CD14-positive monocyte (primary cell): Measurements from ENCODE around the gene SLC35D1. TPM values are rescaled to one million over a fixed set of nuclear protein-coding genes. Genes with fewer than 3 reads are reported as not detected.
"Not testable (repeated sequence)": the region's sequence is repeated elsewhere in the genome, so short reads cannot be mapped to it uniquely, and the experiment has no call there.

ENCODE experiments used
- DNase-seq, 3 donors: peaks; one replicate each; pipeline ENCODE4 v3.0.0-alpha.2; 2011 to 2022
- H2AFZ ChIP-seq: 2 replicates; pipeline ENCODE4 v1.6.0; 2012; ENCODE audit warnings: mild to moderate bottlenecking, low read depth, low read length, inconsistent platforms; ENCODE audit not compliant: insufficient read depth, poor library complexity, severe bottlenecking
- H3K27ac ChIP-seq, 2 donors: 1 replicate in 1 of 2; 2 replicates in 1 of 2; pipeline ENCODE4 v1.5.1; 2012 to 2013; ENCODE audit warnings: low read length in 2 of 2, control low read depth in 1 of 2, inconsistent platforms in 1 of 2, low read depth in 1 of 2, mild to moderate bottlenecking in 1 of 2
- H3K27me3 ChIP-seq, 2 donors: one replicate each; pipeline versions ENCODE4 v1.6.0 to v1.6.1; 2011 to 2013; ENCODE audit warnings: low read length in 2 of 2; ENCODE audit not compliant: control insufficient read depth in 2 of 2, insufficient read depth in 2 of 2
- H3K36me3 ChIP-seq, 2 donors: replicated peaks in 1 of 2; 1 replicate in 1 of 2; 2 replicates in 1 of 2; pipeline versions ENCODE4 v1.5.1 to v1.6.1; 2012 to 2013; ENCODE audit warnings: low read length in 2 of 2, control low read depth in 1 of 2, inconsistent platforms in 1 of 2, mild to moderate bottlenecking in 1 of 2; ENCODE audit not compliant: insufficient read depth in 2 of 2, control insufficient read depth in 1 of 2
- H3K4me1 ChIP-seq, 2 donors: 1 replicate in 1 of 2; 2 replicates in 1 of 2; pipeline versions ENCODE4 v1.5.1 to v1.6.1; 2012 to 2013; ENCODE audit warnings: low read length in 2 of 2, control low read depth in 1 of 2, inconsistent platforms in 1 of 2, mild to moderate bottlenecking in 1 of 2, moderate library complexity in 1 of 2; ENCODE audit not compliant: insufficient read depth in 2 of 2, control insufficient read depth in 1 of 2
- H3K4me2 ChIP-seq: replicated peaks from 2 replicates; pipeline ENCODE3; 2012; ENCODE audit warnings: low read length, moderate library complexity, mild to moderate bottlenecking; ENCODE audit not compliant: poor library complexity, severe bottlenecking; ENCODE audit errors: extremely low read depth
- H3K4me3 ChIP-seq, 3 experiments: fragments of 200-600 bp in 1 of 3; sonication (generic) in 1 of 3; replicated peaks in 1 of 3; 1 replicate in 2 of 3; 2 replicates in 1 of 3; pipeline ENCODE4 v1.5.1; 2011 to 2013; ENCODE audit warnings: low read length in 3 of 3, mild to moderate bottlenecking in 3 of 3, control low read depth in 2 of 3, low read depth in 2 of 3, inconsistent platforms in 1 of 3, moderate library complexity in 1 of 3
- H3K79me2 ChIP-seq: 2 replicates; pipeline ENCODE4 v1.6.0; 2012; ENCODE audit warnings: mild to moderate bottlenecking, control low read depth, inconsistent platforms, low read length, moderate library complexity; ENCODE audit not compliant: insufficient read depth
- H3K9ac ChIP-seq: 2 replicates; pipeline ENCODE4 v1.6.0; 2017; ENCODE audit warnings: low read length, mild to moderate bottlenecking; ENCODE audit not compliant: insufficient read depth, poor library complexity, severe bottlenecking
- H3K9me3 ChIP-seq, 2 donors: replicated peaks in 1 of 2; 1 replicate in 1 of 2; 2 replicates in 1 of 2; pipeline versions ENCODE4 v1.5.1 to v1.6.1; 2012 to 2013; ENCODE audit warnings: low read length in 2 of 2, control low read depth in 1 of 2; ENCODE audit not compliant: control insufficient read depth in 1 of 2, insufficient read depth in 1 of 2
- H4K20me1 ChIP-seq: 2 replicates; pipeline ENCODE4 v1.6.0; 2012; ENCODE audit warnings: mild to moderate bottlenecking, low read length, control low read depth, moderate library complexity; ENCODE audit not compliant: insufficient read depth
- H3K27ac Mint-ChIP-seq, 7 donors: one replicate each; pipeline ENCODE4 v1.8.0; 2020; ENCODE audit warnings: mild to moderate bottlenecking in 7 of 7, mixed read lengths in 7 of 7, moderate library complexity in 6 of 7, inconsistent platforms in 2 of 7
- H3K27me3 Mint-ChIP-seq, 3 donors: one replicate each; pipeline ENCODE4 v1.8.0; 2021 to 2022; ENCODE audit warnings: low read depth in 3 of 3, mild to moderate bottlenecking in 3 of 3, mixed read lengths in 3 of 3, moderate library complexity in 3 of 3, inconsistent platforms in 1 of 3
- H3K36me3 Mint-ChIP-seq, 2 donors: one replicate each; pipeline ENCODE4 v1.8.0; 2020; ENCODE audit warnings: mixed read lengths in 2 of 2, inconsistent platforms in 1 of 2, mild to moderate bottlenecking in 1 of 2
- H3K4me1 Mint-ChIP-seq: one replicate; pipeline ENCODE4 v1.8.0; 2020; ENCODE audit warnings: mild to moderate bottlenecking, mixed read lengths
- H3K4me3 Mint-ChIP-seq, 2 donors: one replicate each; pipeline ENCODE4 v1.8.0; 2020; ENCODE audit warnings: mild to moderate bottlenecking in 2 of 2, mixed read lengths in 2 of 2, moderate library complexity in 1 of 2
- H3K9me3 Mint-ChIP-seq, 7 donors: one replicate each; pipeline ENCODE4 v1.8.0; 2020 to 2022; ENCODE audit warnings: mixed read lengths in 7 of 7, mild to moderate bottlenecking in 6 of 7, moderate library complexity in 6 of 7, inconsistent platforms in 2 of 7
- WGBS: methylation state at CpG from one replicate; pipeline ENCODE4 v1.1.5; 2013; ENCODE audit warnings: missing lambda C conversion rate; ENCODE audit not compliant: insufficient coverage; 5-methylcytosine and 5-hydroxymethylcytosine counted together
- intact Hi-C, 2 donors: fragments of 100-400 bp; cut with micrococcal nuclease; formaldehyde crosslinking; loops; one replicate each; pipeline versions ENCODE4 v1.15.0 to v1.15.1; 2023
- polyA plus RNA-seq, 3 donors: library from polyadenylated mRNA; depleted of rRNA in 1 of 3; unstranded in 2 of 3; stranded (reverse) in 1 of 3; fragments of 300-500 nt in 2 of 3; fragments of >200 nt in 1 of 3; fragmentation: Illumina TruSeq in 2 of 3; gene quantifications; 1 replicate in 2 of 3; 2 replicates in 1 of 3; pipeline ENCODE4 v1.2.3, GENCODE V29; 2012 to 2021
- TF ChIP-seq, protein P1 (sequence below): fragments of 200-600 bp; IDR thresholded peaks from one replicate; pipeline ENCODE4 v1.8.0; 2022; ENCODE audit warnings: antibody characterized with exemption, mild to moderate bottlenecking

Gene SLC35D1
- polyA plus RNA-seq, 3 donors, result 2.2 to 3.3 (median 2.7) TPM

DNA sequence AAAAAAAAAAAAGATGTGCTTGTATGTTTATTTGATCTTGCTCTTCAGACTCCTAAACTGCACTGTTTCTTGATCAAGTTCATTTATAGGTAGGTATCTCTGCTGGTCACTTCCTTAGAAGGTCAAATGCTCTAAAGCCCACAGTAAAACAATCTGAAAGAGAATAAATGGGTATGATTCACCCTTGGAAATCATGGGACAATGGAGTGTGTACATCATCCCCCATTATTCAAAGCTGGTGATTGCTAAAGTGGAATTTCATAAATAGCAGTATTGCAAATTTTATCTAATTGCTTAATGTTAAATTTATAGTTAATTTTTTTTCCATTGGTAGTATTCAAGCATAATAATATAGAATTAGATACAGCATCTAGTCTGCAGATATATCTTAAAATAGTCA lies 75.7 kb downstream of the SLC35D1 start:
- peaks cover 46 to 78% of the 10 kb centered on the region in 2 donors for H3K36me3 Mint-ChIP-seq
- Histone ChIP-seq H4K20me1 (peaks cover 28% of the 10 kb centered on the region), H3K27ac (no peak overlapping the region), H3K9ac (no peak overlapping the region), H3K4me2 (no peak overlapping the region), H3K27me3 (no peaks in the 10 kb centered on the region), H3K36me3 (peaks cover 87 to 99% of the 10 kb centered on the region in 2 donors), H3K4me1 (peaks cover 0 to 4% of the 10 kb centered on the region in 2 donors), H2AFZ (no peak overlapping the region), H3K4me3 (no peak overlapping the region), H3K9me3 (no peaks in the 10 kb centered on the region), H3K79me2 (peaks cover 12% of the 10 kb centered on the region)
- no peak overlapping the region for H3K4me3 Mint-ChIP-seq
- no peaks in the 10 kb centered on the region for H3K27me3 Mint-ChIP-seq
- no peak for DNase-seq
- H3K4me1 Mint-ChIP-seq, result peaks cover 8% of the 10 kb centered on the region
- TF ChIP-seq, protein P1, sequence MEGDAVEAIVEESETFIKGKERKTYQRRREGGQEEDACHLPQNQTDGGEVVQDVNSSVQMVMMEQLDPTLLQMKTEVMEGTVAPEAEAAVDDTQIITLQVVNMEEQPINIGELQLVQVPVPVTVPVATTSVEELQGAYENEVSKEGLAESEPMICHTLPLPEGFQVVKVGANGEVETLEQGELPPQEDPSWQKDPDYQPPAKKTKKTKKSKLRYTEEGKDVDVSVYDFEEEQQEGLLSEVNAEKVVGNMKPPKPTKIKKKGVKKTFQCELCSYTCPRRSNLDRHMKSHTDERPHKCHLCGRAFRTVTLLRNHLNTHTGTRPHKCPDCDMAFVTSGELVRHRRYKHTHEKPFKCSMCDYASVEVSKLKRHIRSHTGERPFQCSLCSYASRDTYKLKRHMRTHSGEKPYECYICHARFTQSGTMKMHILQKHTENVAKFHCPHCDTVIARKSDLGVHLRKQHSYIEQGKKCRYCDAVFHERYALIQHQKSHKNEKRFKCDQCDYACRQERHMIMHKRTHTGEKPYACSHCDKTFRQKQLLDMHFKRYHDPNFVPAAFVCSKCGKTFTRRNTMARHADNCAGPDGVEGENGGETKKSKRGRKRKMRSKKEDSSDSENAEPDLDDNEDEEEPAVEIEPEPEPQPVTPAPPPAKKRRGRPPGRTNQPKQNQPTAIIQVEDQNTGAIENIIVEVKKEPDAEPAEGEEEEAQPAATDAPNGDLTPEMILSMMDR, result no peak
- H3K9me3 Mint-ChIP-seq, result no peaks in the 10 kb centered on the region
- intact Hi-C loops, result no loop called here
- H3K27ac Mint-ChIP-seq, result no peak overlapping the region

DNA sequence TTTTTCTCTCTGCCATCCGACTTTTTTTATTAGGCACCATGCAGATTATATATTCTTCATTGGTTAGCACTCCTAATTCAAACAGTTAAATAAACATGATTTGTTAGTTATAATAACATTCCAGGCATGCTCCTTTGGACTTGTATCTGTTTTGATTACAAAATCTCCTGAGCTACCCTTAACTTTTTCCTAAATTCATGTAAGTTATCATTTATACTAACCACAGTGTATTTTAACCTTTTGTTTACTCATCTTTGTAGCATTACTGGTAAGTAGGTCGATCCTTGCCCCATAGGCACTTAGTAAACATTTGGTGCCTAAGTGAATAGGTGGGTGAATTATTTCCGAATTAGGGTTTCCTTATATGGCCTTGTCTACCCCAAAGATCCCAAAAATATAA lies 85.4 kb downstream of the SLC35D1 start:
- Mint-ChIP-seq H3K9me3 (peaks cover 0 to 6% (median 0%) of the 10 kb centered on the region in 7 donors), H3K27me3 (no peaks in the 10 kb centered on the region), H3K4me1 (peaks cover 3% of the 10 kb centered on the region), H3K36me3 (peaks cover 76 to 86% of the 10 kb centered on the region in 2 donors), H3K27ac (no peak overlapping the region), H3K4me3 (no peak overlapping the region)
- intact Hi-C loops, result no loop called here
- no peaks in the 10 kb centered on the region for H3K27me3 ChIP-seq
- WGBS, result no CpG with 5 or more reads among the region's 3 CpGs
- no peak for DNase-seq
- H4K20me1 ChIP-seq, result peaks cover 49% of the 10 kb centered on the region
- H3K27ac ChIP-seq, result no peak overlapping the region
- H3K4me1 ChIP-seq, result no peaks in the 10 kb centered on the region
- no peak overlapping the region for H2AFZ ChIP-seq
- peaks cover 11% of the 10 kb centered on the region for H3K79me2 ChIP-seq
- H3K9ac ChIP-seq, result no peak overlapping the region
- no peak overlapping the region for H3K4me3 ChIP-seq
- H3K36me3 ChIP-seq, result peaks cover 62 to 96% of the 10 kb centered on the region in 2 donors
- H3K9me3 ChIP-seq, result no peaks in the 10 kb centered on the region
- no peak overlapping the region for H3K4me2 ChIP-seq
- TF ChIP-seq, protein P1, result no peak

DNA sequence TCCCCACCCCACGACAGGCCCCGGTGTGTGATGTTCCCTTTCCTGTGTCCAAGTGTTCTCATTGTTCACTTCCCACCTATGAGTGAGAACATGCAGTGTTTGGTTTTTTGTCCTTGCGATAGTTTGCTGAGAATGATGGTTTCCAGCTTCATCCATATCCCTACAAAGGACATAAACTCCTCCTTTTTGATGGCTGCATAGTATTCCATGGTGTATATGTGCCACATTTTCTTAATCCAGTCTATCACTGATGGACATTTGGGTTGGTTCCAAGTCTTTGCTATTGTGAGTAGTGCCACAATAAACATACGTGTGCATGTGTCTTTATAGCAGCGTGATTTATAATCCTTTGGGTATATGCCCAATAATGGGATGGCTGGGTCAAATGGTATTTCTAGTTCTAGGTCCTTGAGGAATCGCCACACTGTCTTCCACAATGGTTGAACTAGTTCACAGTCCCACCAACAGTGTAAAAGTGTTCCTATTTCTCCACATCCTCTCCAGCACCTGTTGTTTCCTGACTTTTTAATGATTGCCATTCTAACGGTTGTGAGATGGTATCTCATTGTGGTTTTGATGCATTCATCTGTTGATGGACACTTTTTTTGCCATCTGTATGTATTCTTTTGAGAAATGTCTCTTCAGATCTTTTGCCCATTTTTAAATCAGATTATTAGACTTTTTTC lies 87.6 kb downstream of the SLC35D1 start:
- H3K27me3 ChIP-seq, DNase-seq, H3K9me3 ChIP-seq, H3K9me3 Mint-ChIP-seq, H3K27me3 Mint-ChIP-seq, H3K4me3 ChIP-seq, intact Hi-C loops, H3K4me1 ChIP-seq, H3K4me2 ChIP-seq, H3K27ac Mint-ChIP-seq, H3K4me3 Mint-ChIP-seq, H3K4me1 Mint-ChIP-seq, H3K9ac ChIP-seq, H2AFZ ChIP-seq, H3K27ac ChIP-seq: not testable (repeated sequence)
- Histone ChIP-seq H4K20me1 (peaks cover 53% of the 10 kb centered on the region), H3K36me3 (peaks cover 72 to 99% of the 10 kb centered on the region in 2 donors), H3K79me2 (peaks cover 15% of the 10 kb centered on the region)
- peaks cover 86 to 97% of the 10 kb centered on the region in 2 donors for H3K36me3 Mint-ChIP-seq
- no CpG with 5 or more reads among the region's 7 CpGs for WGBS
